SK-N-SH (cell line): Measurements from ENCODE around the gene ASCL2. TPM values are rescaled to one million over a fixed set of nuclear protein-coding genes. Genes with fewer than 3 reads are reported as not detected.
A peak's percentile ranks its signal among the peaks of the same experiment; 100 is the strongest.

Experiments used
- CTCF ChIA-PET: fragments of 300-600, 350-600 bp; formaldehyde crosslinking; extraction: SDS; loops from one replicate; lab custom pipeline; 2021; lab: Yijun Ruan, JAX
- POLR2A ChIA-PET: fragments of 350-600 bp; sonication (Branson Sonifier 250); formaldehyde crosslinking; extraction: SDS; loops from one replicate; lab custom pipeline; 2020; ENCODE audit warnings: antibody characterized with exemption, inconsistent platforms; lab: Yijun Ruan, JAX
- DNase-seq: peaks from one replicate; pipeline ENCODE4 v3.0.0; 2012
- H2AFZ ChIP-seq: fragments of 200-600 bp; sonication (generic); 2 replicates; pipeline ENCODE4 v1.8.1; 2016; ENCODE audit warnings: antibody characterized with exemption, mild to moderate bottlenecking, low read depth
- H3F3A ChIP-seq: fragments of 200-600 bp; sonication (generic); replicated peaks from 2 replicates; pipeline ENCODE3; 2016; ENCODE audit warnings: antibody characterized with exemption, mild to moderate bottlenecking; ENCODE audit not compliant: insufficient read depth
- H3K27ac ChIP-seq, 2 experiments: fragments of 200-500 bp in 1 of 2; fragments of 200-600 bp in 1 of 2; sonication (Bioruptor generic) in 1 of 2; sonication (generic), shearing (Covaris generic) in 1 of 2; 2 replicates each; pipeline versions ENCODE4 v1.5.1 to v1.6.1; 2014 to 2016; ENCODE audit warnings: low read depth in 2 of 2, inconsistent platforms in 1 of 2, low read length in 1 of 2, mild to moderate bottlenecking in 1 of 2, mixed read lengths in 1 of 2
- H3K27me3 ChIP-seq: fragments of 200-600 bp; sonication (generic), shearing (Covaris generic); 2 replicates; pipeline ENCODE4 v1.6.1; 2016; ENCODE audit warnings: mixed run types; ENCODE audit not compliant: insufficient read depth
- H3K36me3 ChIP-seq, 2 experiments: fragments of 200-500 bp in 1 of 2; fragments of 200-600 bp in 1 of 2; sonication (Bioruptor generic) in 1 of 2; sonication (generic) in 1 of 2; replicated peaks in 1 of 2; 2 replicates each; pipeline versions ENCODE3 to v1.5.1; 2014 to 2016; ENCODE audit warnings: low read length in 1 of 2, mild to moderate bottlenecking in 1 of 2; ENCODE audit not compliant: insufficient read depth in 2 of 2, control insufficient read depth in 1 of 2
- H3K4me1 ChIP-seq, 2 experiments: fragments of 200-500 bp in 1 of 2; fragments of 200-600 bp in 1 of 2; sonication (Bioruptor generic) in 1 of 2; sonication (generic), shearing (Covaris generic) in 1 of 2; 2 replicates each; pipeline versions ENCODE4 v1.5.1 to v1.6.1; 2014 to 2016; ENCODE audit warnings: low read depth in 1 of 2, low read length in 1 of 2, mixed run types in 1 of 2; ENCODE audit not compliant: insufficient read depth in 2 of 2, control insufficient read depth in 1 of 2
- H3K4me2 ChIP-seq: fragments of 200-600 bp; sonication (generic), shearing (Covaris generic); 2 replicates; pipeline ENCODE4 v1.6.1; 2017; ENCODE audit warnings: mixed run types
- H3K4me3 ChIP-seq, 2 experiments: fragments of 200-500 bp in 1 of 2; fragments of 200-600 bp in 1 of 2; sonication (Bioruptor generic) in 1 of 2; sonication (generic), shearing (Covaris generic) in 1 of 2; 2 replicates each; pipeline versions ENCODE4 v1.5.1 to v1.8.1; 2014 to 2016; ENCODE audit warnings: low read depth in 2 of 2, inconsistent platforms in 1 of 2, low read length in 1 of 2, mild to moderate bottlenecking in 1 of 2, mixed read lengths in 1 of 2, moderate library complexity in 1 of 2
- H3K79me2 ChIP-seq: fragments of 200-600 bp; sonication (generic); 2 replicates; pipeline ENCODE4 v1.8.1; 2017; ENCODE audit warnings: mild to moderate bottlenecking; ENCODE audit not compliant: insufficient read depth
- H3K9ac ChIP-seq: fragments of 200-600 bp; sonication (generic); 2 replicates; pipeline ENCODE4 v1.6.1; 2017; ENCODE audit warnings: mixed run types
- H3K9me2 ChIP-seq: fragments of 200-600 bp; sonication (generic); 2 replicates; pipeline ENCODE4 v1.6.1; 2017; ENCODE audit warnings: mixed run types
- H3K9me3 ChIP-seq: fragments of 200-600 bp; sonication (generic); 2 replicates; pipeline ENCODE4 v1.6.1; 2017; ENCODE audit warnings: mixed run types, mild to moderate bottlenecking, moderate library complexity
- H4K20me1 ChIP-seq: fragments of 200-600 bp; sonication (generic); 2 replicates; pipeline ENCODE4 v1.6.1; 2017; ENCODE audit warnings: mild to moderate bottlenecking, mixed run types; ENCODE audit not compliant: insufficient read depth
- GABPA ChIP-seq: IDR thresholded peaks from 2 replicates; pipeline ENCODE4 v1.4.0; 2012; ENCODE audit warnings: low read depth, mild to moderate bottlenecking
- PBX3 ChIP-seq: IDR thresholded peaks from 2 replicates; pipeline ENCODE4; 2012
- RCOR1 ChIP-seq: fragments of 150-350 bp; IDR thresholded peaks from 2 replicates; pipeline ENCODE4 v1.6.1; 2017; ENCODE audit warnings: antibody characterized with exemption, low read length
- RFX5 ChIP-seq: IDR thresholded peaks from 2 replicates; pipeline ENCODE4 v1.6.1; 2012; ENCODE audit warnings: mild to moderate bottlenecking, improper control_type of control experiment, low read length
- RXRA ChIP-seq: IDR thresholded peaks from 2 replicates; pipeline ENCODE4 v1.4.0; 2012; ENCODE audit warnings: low read depth, mild to moderate bottlenecking, borderline replicate concordance
- TAF1 ChIP-seq: IDR thresholded peaks from 2 replicates; pipeline ENCODE4 v1.6.1; 2012; ENCODE audit warnings: low read depth, mild to moderate bottlenecking, low read length, moderate library complexity, borderline replicate concordance
- USF1 ChIP-seq: IDR thresholded peaks from 2 replicates; pipeline ENCODE4 v1.4.0; 2012; ENCODE audit warnings: low read depth, borderline replicate concordance
- YY1 ChIP-seq: IDR thresholded peaks from 2 replicates; pipeline ENCODE4 v1.4.0; 2012; ENCODE audit warnings: low read depth, mild to moderate bottlenecking
- WGBS: methylation state at CpG from one replicate; pipeline ENCODE4 v1.1.6; 2017; ENCODE audit warnings: low lambda C conversion rate; 5-methylcytosine and 5-hydroxymethylcytosine counted together
- polyA plus RNA-seq, 3 experiments: library from polyadenylated mRNA; depleted of rRNA; stranded (reverse); fragments of >200 nt; gene quantifications; 2 replicates each; pipeline ENCODE4 v1.2.3, GENCODE V29; 2012

The ASCL2 gene
- polyA plus RNA-seq, 1 of the 3 experiments (the other 2 are of a cell fraction): not detected

GRCh38 chr11:2280208-2280607 lies 9.8 kb upstream of the ASCL2 start (continued):
- no peak for TF ChIP-seq TAF1
- no peak for TF ChIP-seq GABPA

GRCh38 chr11:2277933-2278523 lies 7.6 kb upstream of the ASCL2 start:
- POLR2A ChIA-PET: no interaction called here
- WGBS: 24% methylated on average over 6 of the region's 6 CpGs
- CTCF ChIA-PET: no interaction called here

GRCh38 chr11:2277008-2277346 lies 6.6 kb upstream of the ASCL2 start:
- ChIA-PET POLR2A (interaction anchor here (0.6 kb wide), 1 partner anchor 28 kb away, joined by 3 read pairs; no protein-coding TSS in a partner anchor), CTCF (interaction anchor here (0.8 to 1.1 kb wide), 3 partner anchors 8 to 143 kb away, joined by 3 read pairs; no protein-coding TSS in a partner anchor)
- Histone ChIP-seq H3K9ac (no peak overlapping the region), H3K27ac (no peak overlapping the region), H3K9me2 (no peaks in the 10 kb centered on the region), H3K9me3 (no peaks in the 10 kb centered on the region), H3K27me3 (peaks cover 14% of the 10 kb centered on the region; the same call in 1 of the 2 replicates), H3K36me3 (no peaks in the 10 kb centered on the region), H2AFZ (no peak overlapping the region; the same call in 1 of the 2 replicates), H3K4me2 (no peak overlapping the region), H3K4me3 (no peak overlapping the region)
- WGBS: 27% methylated on average over 6 of the region's 6 CpGs
- no peak for DNase-seq
- TF ChIP-seq PBX3 (no peak), USF1 (peak; percentile 23; the same call in 1 of the 2 replicates)
- TF ChIP-seq, all 33 proteins: peak for 1
- Histone ChIP-seq H3K79me2 (no peaks in the 10 kb centered on the region), H4K20me1 (no peaks in the 10 kb centered on the region), H3F3A (no peaks in the 10 kb centered on the region), H3K4me1 (no peaks in the 10 kb centered on the region)

More at GRCh38 chr11:2277933-2278523, 7.6 kb upstream of the ASCL2 start:
- Histone ChIP-seq H3K79me2 (no peaks in the 10 kb centered on the region), H2AFZ (no peak overlapping the region), H3K9me2 (no peaks in the 10 kb centered on the region), H3K27me3 (peaks cover 14% of the 10 kb centered on the region; the same call in 1 of the 2 replicates), H3K36me3 (no peaks in the 10 kb centered on the region), H3F3A (no peaks in the 10 kb centered on the region), H3K4me3 (no peak overlapping the region), H3K4me2 (no peak overlapping the region), H3K9ac (no peak overlapping the region), H3K9me3 (no peaks in the 10 kb centered on the region), H3K27ac (no peak overlapping the region), H3K4me1 (no peaks in the 10 kb centered on the region), H4K20me1 (no peaks in the 10 kb centered on the region)
- DNase-seq: no peak
- TF ChIP-seq RFX5: no peak
- no peak for TF ChIP-seq RCOR1
- no peak for TF ChIP-seq YY1
- no peak for TF ChIP-seq TAF1
- TF ChIP-seq RXRA: no peak
